Mesothelial cell of epicardium (in vitro differentiated cells): Measurements from ENCODE around the gene CALCOCO1. TPM values are rescaled to one million over a fixed set of nuclear protein-coding genes. Genes with fewer than 3 reads are reported as not detected.

Experiments used
- DNase-seq, 2 experiments: peaks; one replicate each; pipeline ENCODE4 v3.0.0; 2021; ENCODE audit warnings: low spot score in 2 of 2; ENCODE audit not compliant: unreplicated experiment in 2 of 2
- H3K27ac Mint-ChIP-seq: 2 replicates; pipeline ENCODE4 v1.8.0; 2021; ENCODE audit warnings: mixed read lengths
- H3K27me3 Mint-ChIP-seq: 2 replicates; pipeline ENCODE4 v1.8.0; 2021; ENCODE audit warnings: low read depth, mixed read lengths
- H3K36me3 Mint-ChIP-seq: 2 replicates; pipeline ENCODE4 v1.8.0; 2021; ENCODE audit warnings: mixed read lengths
- H3K4me1 Mint-ChIP-seq: 2 replicates; pipeline ENCODE4 v1.8.0; 2021; ENCODE audit warnings: mixed read lengths
- H3K4me3 Mint-ChIP-seq: 2 replicates; pipeline ENCODE4 v1.8.0; 2021; ENCODE audit warnings: mild to moderate bottlenecking, moderate library complexity, mixed read lengths
- H3K9me3 Mint-ChIP-seq: 2 replicates; pipeline ENCODE4 v1.8.0; 2021; ENCODE audit warnings: mixed read lengths
- total RNA-seq: library from RNA; stranded (reverse); gene quantifications from 3 replicates; pipeline ENCODE4 v1.2.1, GENCODE V29; 2021
- TF ChIP-seq, protein P1 (sequence below): fragments of 200-600 bp; sonication (generic); IDR thresholded peaks from one replicate; pipeline ENCODE4 v1.5.0; 2021; ENCODE audit warnings: antibody characterized with exemption; ENCODE audit not compliant: unreplicated experiment

CALCOCO1 gene
- total RNA-seq, 1 donor from 2014 or later: 130 TPM

DNA sequence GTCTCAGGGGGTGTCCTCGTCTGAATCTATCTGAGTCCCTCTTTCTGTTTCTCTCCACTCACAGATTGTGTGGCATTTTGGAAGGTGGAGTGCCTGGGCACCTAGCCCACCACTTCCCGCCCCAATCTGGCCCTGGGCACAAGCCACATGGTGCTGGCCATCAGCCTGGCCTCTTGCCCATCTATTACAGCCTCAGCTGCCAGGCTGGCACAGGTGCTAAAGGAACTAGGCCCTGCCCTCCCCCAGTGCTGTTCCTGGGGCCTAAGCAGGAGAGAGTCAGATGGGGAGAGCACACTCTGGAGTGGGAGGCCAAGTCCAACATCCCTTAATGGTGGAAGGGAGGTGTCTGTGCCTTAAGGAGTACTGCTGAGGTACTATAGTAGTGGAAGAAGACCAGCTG is 8.3 kb upstream of the CALCOCO1 start:
- Mint-ChIP-seq H3K4me1 (peaks cover 14% of the 10 kb centered on the region), H3K36me3 (no peaks in the 10 kb centered on the region), H3K27me3 (peaks cover 34% of the 10 kb centered on the region), H3K9me3 (no peaks in the 10 kb centered on the region), H3K27ac (no peak overlapping the region), H3K4me3 (no peak overlapping the region)
- TF ChIP-seq, protein P1, sequence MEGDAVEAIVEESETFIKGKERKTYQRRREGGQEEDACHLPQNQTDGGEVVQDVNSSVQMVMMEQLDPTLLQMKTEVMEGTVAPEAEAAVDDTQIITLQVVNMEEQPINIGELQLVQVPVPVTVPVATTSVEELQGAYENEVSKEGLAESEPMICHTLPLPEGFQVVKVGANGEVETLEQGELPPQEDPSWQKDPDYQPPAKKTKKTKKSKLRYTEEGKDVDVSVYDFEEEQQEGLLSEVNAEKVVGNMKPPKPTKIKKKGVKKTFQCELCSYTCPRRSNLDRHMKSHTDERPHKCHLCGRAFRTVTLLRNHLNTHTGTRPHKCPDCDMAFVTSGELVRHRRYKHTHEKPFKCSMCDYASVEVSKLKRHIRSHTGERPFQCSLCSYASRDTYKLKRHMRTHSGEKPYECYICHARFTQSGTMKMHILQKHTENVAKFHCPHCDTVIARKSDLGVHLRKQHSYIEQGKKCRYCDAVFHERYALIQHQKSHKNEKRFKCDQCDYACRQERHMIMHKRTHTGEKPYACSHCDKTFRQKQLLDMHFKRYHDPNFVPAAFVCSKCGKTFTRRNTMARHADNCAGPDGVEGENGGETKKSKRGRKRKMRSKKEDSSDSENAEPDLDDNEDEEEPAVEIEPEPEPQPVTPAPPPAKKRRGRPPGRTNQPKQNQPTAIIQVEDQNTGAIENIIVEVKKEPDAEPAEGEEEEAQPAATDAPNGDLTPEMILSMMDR: no peak
- no peak for DNase-seq

DNA sequence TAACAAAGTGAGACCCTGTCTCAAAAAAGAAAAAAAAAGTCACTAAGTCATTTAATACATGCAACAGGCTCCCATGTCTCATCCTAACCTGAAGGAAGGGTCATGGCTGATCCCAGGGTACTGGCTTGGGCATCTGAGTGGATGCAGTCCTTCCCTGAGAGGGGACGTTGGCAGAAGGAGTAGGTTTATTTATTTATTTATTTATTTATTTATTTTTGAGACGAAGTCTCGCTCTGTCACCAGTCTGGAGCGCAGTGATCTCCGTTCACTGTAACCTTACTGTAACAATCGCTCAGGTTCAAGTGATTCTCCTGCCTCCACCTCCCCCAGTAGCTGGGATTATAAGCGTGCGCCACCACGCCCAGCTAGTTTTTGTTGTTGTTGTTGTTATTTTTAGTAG is 7.2 kb upstream of the CALCOCO1 start:
- H3K27ac Mint-ChIP-seq: no peak overlapping the region
- TF ChIP-seq, protein P1: no peak
- H3K4me3 Mint-ChIP-seq: no peak overlapping the region
- no peaks in the 10 kb centered on the region for H3K36me3 Mint-ChIP-seq
- H3K27me3 Mint-ChIP-seq: peaks cover 35% of the 10 kb centered on the region
- DNase-seq: no peak
- no peaks in the 10 kb centered on the region for H3K9me3 Mint-ChIP-seq
- H3K4me1 Mint-ChIP-seq: peaks cover 11% of the 10 kb centered on the region

DNA sequence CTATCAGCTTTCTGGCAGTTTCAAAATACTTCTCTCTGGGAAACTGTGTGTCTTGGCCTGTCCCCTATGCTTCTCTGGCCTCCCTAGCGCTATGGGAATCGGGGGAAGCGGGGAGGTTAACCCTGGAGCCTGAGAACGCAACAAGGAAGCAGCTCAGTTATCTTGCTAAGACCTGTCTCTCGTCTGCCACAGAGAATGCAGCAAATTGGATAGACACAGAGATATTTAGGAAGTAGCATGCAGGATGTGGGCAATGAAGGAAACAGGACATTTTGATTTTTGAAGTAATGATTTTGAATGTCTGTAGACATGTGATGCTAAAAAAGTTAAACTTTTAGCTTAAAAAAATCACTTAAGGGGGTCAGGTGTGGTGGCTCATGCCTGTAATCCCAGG is 6.6 kb upstream of the CALCOCO1 start:
- no peak for DNase-seq
- no peak overlapping the region for H3K27ac Mint-ChIP-seq
- TF ChIP-seq, protein P1: no peak
- H3K9me3 Mint-ChIP-seq: no peaks in the 10 kb centered on the region
- peaks cover 35% of the 10 kb centered on the region for H3K27me3 Mint-ChIP-seq
- H3K4me3 Mint-ChIP-seq: no peak overlapping the region
- no peaks in the 10 kb centered on the region for H3K36me3 Mint-ChIP-seq
- peaks cover 4% of the 10 kb centered on the region for H3K4me1 Mint-ChIP-seq

DNA sequence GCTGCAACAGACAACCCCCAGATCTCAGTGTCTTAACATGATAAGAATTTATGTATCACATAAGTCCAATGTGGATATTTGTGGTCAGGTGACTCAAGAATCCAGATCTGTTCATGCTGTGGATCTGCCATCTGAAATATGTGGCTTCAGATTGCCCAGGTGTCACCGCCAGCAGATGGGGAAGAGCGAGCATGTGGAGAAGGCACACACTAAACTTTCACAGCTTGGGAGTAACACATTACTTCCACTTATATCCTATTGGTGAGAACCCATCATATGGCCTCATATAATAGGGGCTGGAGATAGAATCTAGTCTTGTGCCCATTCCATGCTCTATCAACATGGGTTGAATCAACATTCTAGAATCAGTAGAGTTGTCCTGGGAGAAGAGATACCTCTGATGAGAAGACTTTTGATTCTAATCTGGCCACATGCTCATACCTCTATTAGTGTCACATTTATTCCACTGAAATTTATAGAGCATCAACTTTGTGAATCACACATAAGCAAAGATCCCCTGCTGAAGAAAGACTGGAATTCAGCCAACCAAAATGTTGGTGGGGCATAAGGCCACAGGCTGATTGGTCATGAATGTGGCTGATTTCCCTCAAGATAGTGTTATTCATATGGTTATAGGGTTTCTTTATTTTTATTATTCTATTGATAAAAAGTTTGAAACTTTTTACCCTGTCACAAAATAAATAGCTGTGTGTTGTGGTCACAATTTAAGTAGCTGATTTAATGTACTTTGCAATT is 6.0 kb upstream of the CALCOCO1 start:
- Mint-ChIP-seq H3K9me3 (no peaks in the 10 kb centered on the region), H3K27me3 (peaks cover 35% of the 10 kb centered on the region), H3K27ac (no peak overlapping the region), H3K4me3 (no peak overlapping the region), H3K4me1 (peaks cover 2% of the 10 kb centered on the region), H3K36me3 (no peaks in the 10 kb centered on the region)
- no peak for DNase-seq
- TF ChIP-seq, protein P1: no peak

DNA sequence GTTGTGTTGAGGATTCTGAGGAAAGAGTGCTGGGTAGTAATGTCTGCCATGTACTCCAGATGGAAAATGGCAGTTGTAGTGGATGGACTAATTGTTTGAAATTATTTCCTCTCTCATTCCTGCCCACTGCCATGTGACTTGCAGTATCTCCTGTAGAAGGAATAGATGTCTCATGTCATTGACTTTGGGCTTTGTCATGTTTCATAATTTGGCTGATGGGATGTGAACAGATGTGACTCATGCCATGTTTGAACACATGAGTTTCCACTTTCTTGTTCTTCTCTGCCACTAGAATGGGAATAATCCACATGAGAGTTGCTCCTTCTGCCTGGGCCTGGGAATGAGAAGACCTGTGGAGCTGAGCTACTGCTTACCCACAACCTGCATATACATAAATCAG is 2.4 kb upstream of the CALCOCO1 start:
- H3K4me3 Mint-ChIP-seq: no peak overlapping the region
- H3K36me3 Mint-ChIP-seq: peaks cover 3% of the 10 kb centered on the region
- TF ChIP-seq, protein P1: no peak
- no peak for DNase-seq
- peaks cover 25% of the 10 kb centered on the region for H3K4me1 Mint-ChIP-seq
- H3K27me3 Mint-ChIP-seq: peaks cover 35% of the 10 kb centered on the region
- no peaks in the 10 kb centered on the region for H3K9me3 Mint-ChIP-seq
- H3K27ac Mint-ChIP-seq: no peak overlapping the region
